Limb (tissue), 2 donors: Measurements from ENCODE around the gene TMEM92.
"Not testable (repeated sequence)": the region's sequence is repeated elsewhere in the genome, so short reads cannot be mapped to it uniquely, and the experiment has no call there.

Experiments used
- DNase-seq, 2 donors: peaks; one replicate each; pipeline ENCODE4 v3.0.0-alpha.2; 2016; ENCODE audit errors: extremely low spot score in 2 of 2

Gene TMEM92

DNA sequence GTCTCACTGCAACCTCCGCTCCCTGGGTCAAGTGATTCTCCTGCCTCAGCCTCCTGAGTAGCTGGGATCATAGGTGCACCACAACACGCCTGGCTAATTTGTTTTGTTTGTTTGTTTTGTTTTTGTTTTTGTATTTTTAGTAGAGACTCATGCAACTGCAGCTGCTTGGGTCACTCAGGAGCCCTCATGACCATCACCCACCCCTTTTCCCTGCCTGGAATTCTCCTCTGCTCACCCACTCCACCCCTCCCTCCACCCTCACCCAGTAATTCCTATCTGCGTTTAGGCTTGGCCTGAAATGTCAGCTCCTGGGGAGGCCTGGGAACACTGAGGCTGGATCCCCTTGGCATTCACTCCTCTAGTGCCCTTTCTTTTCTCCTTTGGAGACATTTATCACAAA lies 25.5 kb downstream of the TMEM92 start:
- DNase-seq, result no peak

DNA sequence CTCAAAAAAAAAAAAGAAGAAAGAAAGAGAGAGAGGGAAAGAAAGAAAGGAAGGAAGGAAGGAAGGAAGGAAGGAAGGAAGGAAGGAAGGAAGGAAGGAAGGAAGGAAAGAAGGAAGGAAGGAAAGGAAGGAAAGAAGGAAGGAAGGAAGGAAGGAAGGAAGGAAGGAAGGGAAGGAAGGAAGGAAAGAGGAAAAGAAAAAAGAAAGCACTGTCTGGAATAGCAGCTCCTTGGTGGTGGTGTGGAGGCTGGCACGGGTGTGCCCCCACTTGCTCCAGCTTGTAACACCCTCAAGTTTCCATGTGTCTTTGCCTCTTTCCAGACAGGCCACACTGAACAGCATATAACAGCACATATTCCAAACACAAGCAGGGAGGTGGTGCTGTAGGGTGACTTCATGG lies 26.6 kb downstream of the TMEM92 start:
- DNase-seq, result not testable (repeated sequence)

DNA sequence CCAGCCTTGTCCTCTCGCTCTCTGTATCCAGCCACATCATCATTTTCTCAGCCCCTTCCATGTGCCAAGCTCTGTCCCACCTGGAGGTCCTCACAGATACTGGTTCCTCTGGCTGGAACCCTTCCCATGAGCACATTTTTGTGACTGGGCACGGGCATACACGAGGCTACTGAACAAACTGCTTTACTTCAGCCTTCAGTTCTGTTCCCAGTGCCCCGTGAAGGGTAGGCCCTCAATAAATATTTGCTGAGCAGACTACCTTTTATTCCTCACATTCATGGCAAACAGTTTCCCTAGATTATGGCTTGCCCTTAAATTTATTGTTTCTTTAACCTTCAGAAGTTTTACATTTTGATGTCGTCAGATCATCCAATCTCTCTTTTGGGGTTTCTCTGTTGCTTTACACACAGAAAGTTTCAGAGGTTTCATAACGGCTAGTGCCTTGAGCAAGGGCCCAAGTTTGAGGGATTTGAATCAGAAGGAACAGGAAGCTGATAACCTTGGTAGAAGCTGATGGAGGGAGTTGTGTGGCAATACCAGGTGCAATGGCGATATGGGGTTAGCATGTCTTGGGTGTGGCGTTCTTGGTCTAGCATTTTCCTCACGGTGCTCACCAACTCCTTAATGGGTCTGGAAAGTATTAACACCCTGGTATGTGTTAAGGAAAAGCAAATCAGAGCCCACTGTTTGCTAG lies 27.8 kb downstream of the TMEM92 start:
- DNase-seq, result no peak

DNA sequence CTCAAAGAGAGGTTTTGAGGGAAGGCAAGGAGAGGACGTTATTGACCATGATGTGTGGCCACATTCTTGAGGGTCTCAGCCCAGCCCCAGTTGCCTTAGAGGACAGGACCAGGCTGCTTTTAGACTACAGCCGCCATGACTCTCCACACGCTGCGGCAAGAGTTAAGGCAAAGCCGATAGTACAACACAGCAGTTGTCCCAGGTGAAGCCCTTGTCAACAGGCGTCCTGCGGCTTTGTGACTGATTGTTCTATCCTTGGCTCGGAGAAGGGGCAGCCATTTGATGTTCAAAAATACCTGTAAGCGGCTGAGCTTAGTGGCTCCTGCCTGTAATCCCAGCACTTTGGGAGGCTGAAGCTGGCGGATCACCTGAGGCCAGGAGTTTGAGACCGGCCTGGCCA lies 28.8 kb downstream of the TMEM92 start:
- no peak for DNase-seq

DNA sequence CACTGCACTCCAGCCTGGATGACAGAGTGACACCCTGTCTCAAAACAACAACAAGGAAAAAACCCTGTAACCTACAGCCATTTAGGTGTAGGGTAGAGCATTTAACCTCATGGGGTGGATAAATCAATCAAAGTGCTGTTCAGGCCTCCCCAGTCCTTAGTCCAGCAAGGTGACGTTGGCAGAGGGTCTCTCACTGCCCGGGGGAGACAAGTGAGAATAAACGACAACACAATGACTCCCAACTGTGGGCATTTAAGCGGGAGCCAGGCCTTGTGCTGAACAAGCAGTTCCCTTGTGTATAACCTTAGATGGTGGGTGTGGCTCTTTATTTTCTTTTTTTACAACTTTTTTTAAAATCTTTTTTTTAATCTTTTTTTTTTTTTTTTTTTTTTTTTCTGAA lies 29.3 kb downstream of the TMEM92 start:
- DNase-seq, result no peak

DNA sequence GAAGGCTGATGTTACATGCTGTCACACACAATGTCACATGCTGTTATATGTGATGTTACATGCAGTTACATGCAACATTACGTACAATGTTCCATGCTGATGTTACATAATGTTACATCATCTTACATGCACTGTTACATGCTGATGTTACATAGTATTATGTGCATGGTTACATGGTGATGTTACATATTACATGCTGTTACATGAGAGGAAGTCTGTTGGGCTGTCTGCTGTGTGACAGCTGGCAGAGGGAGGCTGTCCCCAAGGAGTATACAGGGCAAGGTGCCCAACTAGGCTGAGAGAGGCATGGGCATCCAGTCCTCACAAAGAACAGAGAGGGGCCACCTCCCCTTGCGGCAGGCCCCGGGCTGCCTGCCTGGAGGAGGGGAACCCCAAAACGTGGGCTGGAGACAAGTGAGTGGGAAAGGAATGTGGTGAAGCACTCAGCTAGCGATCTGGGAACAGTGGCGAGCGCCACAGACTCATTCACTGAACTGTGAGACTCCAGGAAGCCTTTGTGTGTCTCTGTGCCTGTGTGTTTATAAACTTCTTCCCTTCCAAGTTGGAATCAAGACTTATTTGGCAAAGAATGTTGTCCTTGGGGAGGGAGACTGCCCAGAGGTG lies 30.6 kb downstream of the TMEM92 start:
- no peak for DNase-seq

DNA sequence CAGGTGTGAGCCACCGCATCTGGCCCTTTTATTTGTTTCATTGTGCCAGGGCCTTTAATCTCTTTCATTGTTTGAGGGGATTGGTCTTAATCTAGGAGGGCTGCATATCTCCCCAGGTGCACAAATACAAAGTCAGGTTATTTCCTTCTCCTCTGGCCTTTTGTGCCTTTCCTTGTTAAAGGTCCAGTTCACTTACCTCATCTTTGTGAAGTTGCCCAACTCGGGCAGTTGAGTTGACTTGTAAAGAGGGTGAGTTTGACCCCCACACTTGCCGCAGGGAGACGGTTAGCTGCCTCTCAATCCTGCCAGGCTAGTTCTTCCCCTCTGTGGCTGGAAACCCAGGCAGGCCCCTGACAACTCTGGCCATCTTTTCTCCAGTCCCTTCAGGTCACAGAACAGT lies 33.4 kb downstream of the TMEM92 start:
- no peak for DNase-seq

DNA sequence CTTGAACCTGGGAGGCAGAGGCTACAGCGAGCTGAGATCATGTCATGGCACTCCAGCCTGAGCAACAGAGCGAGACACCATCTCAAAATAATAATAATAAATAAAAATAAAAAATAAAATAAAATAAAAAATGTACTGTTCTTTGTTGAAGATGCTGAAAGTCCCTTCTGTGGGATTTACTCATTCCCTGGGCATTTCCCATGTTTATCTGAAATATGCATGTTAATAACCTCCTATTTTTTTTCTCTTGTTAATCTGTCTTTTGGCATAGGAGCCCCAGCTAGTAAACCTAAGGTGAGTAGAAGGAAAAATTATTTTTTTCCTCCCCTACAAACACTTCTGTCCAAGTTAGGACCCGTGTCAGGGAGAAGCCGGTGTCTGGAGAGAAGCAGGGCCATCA lies 34.4 kb downstream of the TMEM92 start:
- DNase-seq, result no peak

DNA sequence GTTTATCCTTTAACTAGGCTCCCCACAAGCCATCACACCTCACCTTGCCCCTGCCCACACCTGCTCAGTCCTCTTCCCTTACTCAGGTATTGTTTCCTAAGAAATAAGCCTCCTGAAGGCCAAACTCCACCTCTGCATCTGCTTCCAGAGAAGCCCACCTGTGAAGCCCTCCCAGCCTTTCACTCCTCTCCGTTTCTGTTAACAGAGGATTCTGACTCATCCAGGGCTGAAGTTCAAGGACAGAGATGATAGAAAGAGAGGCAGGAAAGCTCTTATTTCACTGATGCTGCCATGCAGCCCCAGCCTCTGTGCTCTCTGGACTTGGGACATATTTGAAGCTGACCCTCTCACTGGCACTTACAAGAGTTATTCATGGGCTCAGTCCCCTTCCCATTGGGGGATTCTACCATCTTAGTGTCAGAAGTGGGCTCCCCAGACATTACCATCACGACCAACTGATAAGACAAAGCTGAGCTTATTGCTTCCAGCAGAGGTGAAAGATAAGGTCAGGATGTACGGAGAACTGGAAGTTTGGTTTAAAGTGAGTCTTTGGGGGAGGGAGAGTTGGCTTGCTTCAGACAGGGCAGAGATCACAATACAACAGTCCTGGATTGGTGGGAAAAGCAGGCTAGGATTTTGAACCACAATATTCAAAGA lies 36.3 kb downstream of the TMEM92 start:
- DNase-seq, result no peak

DNA sequence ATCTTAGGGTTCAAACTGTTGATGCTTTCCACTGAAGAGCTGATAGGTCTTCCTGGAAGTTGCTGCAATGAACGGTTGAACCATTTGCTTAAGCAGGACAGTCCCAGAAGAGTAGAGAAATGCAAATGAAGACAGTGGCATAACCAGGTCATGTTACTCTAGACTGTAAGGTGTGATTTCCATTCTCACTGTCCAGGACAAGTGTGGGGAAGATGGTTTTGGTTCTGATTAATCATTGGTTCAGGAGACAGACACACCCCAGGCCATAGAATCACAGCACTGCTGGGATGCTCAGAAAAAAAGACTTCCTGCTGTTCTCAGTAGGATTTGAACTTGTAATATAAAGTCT lies 36.8 kb downstream of the TMEM92 start:
- no peak for DNase-seq

DNA sequence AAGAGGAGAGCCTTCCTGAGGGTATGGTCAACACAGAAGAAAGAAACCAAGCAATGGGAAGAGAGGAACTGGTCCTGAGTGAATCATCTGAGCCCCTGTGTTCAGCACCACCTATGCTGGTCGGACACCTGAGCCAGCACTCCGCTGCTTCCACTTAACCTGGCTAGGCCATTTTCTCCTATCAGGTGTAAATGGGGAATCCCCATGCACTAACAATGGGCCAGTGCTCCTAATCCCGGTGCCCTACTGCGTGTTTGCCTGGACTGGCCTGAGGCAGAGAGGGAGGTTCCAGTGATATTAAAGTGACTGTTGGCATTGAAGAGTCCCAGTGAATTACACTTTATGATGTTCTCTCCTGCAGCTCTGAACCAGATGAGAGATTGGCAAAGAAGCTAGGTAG lies 37.2 kb downstream of the TMEM92 start:
- no peak for DNase-seq

DNA sequence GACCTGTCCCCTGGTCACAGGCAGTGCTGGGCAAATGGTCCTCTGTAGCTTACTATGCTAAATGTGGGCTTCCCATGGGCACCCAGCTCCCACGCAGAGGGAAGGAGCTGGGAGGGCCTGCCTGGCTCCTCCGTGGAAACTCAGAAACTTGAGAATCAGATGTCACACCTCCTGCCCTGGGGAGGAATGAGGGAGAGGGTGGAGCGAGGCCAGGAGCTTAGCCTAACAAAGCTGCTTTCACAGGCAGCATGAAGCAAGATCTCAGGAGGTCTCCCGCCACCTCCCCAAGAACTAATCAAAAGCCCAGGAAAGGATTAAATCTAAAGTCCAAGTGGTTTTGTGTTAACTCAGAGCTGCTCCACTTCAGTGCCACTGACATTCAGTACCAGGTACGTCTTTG lies 38.0 kb downstream of the TMEM92 start:
- DNase-seq, result no peak

DNA sequence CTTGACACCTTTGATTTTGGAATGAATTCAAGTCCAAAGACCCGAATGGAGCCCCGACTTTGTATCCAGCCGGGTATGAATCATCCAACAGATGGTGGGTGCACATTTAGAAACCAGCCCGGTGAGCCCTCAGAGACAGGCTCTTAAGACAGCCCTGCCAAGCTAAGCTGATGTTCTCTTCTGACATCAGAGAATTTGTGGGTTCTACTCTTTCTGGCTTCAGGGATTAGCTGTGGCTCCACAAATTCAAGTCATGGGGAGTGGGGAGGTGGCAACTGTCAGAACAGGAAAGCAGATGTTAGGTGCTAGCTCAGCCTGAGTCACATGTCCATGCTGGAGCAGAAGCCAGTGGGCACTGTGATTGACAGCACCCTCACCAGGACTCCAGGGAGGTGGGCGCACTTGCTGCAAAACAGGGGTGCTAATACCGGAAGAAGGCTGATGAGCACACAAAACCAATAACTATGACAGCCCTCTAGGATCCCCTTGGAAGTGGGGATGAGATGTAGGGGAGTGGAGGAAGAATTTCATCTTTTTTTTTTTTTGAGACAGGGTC lies 40.3 kb downstream of the TMEM92 start:
- DNase-seq, result no peak

DNA sequence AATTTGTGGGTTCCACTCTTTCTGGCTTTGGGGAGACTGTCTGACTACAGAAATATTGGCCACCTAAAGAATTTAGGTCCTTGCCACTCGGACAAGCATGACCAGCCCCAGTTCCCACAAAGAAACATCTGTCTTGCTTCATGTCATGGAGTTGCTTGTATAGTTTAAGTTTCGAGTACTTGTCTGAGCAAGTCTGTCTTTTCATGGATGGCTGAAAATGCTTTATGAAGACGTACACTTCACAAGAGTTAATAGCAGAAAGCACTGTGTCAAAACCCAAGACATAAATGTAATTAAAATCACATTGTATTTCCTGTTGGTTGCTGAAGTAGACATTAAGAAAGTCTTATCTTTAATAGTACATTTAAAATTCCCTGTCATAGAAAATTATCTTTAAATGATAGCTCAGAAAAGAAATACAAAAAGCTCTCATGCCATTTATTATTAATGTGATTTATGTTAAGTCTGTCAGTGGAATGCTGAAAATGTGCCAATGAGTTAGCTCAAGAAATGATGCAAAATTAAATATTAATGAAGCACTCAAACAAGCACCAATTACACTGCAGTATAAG lies 41.8 kb downstream of the TMEM92 start:
- no peak for DNase-seq

DNA sequence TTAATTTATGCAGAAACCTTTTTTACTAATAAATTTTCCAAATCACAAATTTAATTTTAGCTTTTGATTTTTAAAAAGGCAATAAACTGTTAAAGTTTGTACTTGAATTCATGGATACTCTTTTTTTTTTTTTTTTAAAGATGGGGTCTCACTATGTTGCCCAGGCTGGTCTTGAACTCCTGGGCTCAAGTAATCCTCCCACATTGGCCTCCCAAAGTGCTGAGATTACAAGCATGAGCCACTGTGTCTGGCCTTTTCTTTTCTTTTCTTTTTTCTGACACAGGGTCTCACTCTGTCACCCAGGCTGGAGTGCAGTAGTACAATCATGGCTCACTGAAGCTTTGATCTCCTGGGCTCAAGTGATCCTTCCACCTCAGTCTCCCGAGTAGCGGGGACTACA lies 42.4 kb downstream of the TMEM92 start:
- DNase-seq, result not testable (repeated sequence)

DNA sequence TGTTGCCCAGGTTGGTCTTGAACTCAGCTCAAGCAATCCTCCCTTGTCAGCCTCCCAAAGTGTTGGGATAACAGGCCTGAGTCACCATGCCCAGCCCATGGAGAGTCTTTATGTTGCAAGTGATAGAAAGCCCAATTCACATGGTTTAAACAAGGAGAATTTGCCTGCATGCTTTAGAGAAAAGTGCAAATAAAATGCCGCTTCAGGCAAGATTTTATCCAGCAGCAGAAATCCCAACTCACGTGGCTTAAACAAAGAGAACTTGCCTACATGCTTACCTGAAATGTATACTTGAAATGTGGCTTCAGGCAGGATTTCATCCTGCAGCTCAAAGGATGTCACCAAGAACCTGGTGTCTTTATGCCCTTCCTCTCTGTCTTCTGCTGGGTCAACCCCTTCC lies 42.9 kb downstream of the TMEM92 start:
- DNase-seq, result no peak

DNA sequence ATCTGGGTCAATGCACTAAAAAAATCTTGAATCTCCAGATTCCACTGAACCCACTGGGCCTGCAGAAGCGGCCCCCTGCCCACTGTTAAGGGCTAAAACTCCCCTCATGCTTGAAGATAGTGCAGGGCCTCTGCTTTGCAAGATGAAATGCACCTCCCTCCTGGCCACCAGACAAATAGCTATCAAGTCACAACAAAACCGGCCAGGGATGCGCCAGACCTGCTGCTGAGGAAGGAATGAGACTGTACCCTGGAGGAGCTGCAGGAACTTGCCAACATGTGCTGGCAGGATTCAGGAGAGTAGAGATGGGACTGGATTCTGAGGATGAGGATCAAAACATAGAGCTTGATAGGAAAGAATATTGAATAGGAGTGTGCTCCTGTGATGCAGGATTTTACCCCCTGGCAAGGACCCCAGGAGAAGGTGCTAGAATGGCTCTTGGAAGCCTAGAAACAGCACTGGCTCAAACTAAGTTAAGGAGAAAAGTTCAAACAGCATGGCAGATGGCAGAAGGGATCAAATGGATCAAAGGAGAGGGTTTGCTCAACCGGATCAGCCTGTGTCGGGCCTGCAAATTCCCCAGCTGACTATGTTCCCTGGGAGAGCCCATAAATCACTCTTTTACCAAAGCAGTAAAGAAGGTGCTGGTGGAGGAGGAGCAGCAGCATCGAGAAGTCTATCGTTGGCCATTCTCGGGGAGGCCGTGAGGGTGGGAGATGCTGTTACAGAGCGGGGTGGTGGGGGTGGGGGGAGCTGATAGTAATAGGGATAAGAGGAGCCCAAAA lies 44.4 kb downstream of the TMEM92 start:
- no peak for DNase-seq

DNA sequence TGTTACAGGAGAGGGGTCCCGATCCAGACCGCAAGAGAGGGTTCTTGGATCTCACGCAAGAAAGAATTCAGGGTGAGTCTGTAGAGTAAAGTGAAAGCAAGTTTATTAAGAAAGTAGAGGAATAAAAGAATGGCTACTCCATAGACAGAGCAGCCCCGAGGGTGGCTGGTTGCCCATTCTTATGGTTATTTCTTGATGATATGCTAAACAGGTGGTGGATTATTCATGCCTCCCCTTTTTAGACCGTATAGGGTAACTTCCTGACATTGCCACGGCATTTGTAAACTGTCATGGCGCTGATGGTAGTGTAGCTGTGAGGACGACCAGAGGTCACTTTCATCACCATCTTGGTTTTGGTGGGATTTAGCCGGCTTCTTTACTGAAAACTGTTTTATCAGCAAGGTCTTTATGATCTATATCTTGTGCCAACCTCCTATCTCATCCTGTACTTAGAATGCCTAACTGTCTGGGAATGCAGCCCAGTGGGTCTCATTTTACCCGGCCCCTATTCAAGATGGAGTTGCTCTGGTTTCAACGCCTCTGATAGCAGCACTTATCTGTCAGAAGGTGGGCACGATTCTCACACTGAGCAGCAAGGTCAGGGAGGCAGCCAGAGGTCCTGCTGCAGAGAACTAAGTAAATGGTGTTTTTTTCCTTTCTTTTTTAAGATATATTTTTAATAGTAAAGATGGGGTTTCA lies 45.2 kb downstream of the TMEM92 start:
- no peak for DNase-seq

DNA sequence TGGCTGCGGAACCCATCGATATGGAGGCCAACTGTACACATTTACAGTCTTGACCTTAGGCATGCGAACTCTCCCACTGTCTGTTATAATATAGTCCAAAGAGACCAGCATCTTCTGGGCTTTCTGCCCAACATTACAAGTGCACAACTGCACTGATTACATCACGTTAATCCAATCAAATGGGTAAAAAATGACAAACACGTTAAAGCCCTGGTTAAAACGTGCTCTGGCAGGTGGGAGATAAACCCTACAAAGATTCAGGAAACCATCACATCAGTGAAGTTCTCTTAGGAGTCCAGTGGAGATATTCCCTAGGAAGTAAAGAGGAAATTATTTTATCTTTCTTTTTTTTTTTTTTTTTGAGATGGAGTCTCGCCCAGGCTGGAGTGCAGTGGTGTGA lies 48.0 kb downstream of the TMEM92 start:
- DNase-seq, result no peak

DNA sequence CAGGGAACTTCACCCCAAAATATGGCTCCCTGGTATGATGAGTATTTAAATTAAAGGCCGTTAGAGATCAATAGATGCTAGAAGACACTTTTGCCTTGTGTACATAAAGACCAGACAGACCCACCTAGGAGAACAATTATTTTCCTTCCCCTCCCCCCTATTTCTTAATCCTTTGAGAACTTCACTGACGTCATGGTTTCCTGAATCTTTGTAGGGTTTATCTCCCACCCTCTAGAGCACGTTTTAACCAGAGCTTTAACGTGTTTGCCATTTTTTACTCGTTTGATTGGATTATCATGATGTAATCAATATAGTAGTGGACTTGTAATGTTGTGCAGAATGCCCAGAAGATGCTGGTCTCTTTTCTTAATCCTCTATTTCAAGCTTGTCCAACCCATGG lies 48.8 kb downstream of the TMEM92 start:
- DNase-seq, result no peak

DNA sequence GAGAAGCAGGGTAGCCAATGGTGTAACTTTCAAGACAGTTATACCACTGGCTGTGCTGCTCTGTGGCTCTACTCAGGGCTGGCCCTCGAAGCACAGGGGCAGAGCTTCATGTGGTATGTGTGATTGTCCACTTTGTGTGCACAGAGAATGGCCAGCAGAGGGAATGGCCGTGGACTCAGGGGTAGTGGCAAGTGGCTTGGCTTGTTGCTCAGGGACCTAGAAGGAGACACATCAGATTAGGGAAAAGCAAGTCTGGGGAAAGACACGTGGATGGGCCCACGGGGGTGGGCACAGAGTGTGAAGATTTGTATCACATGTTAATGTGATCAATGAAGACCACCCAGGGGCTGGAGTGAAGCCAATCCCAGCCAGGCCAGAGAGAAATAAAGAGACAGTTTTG lies 51.6 kb downstream of the TMEM92 start:
- DNase-seq, result no peak
